Ascending aorta (tissue), 2 donors: Measurements from ENCODE around the gene ZBTB21. TPM values are rescaled to one million over a fixed set of nuclear protein-coding genes. Genes with fewer than 3 reads are reported as not detected.

ENCODE experiments used
- DNase-seq, 2 donors: peaks; one replicate each; pipeline ENCODE4 v3.0.0-alpha.2; 2019; ENCODE audit warnings: low spot score in 2 of 2
- H3K27ac ChIP-seq, 2 donors: fragments of 200-600 bp; sonication (generic); one replicate each; pipeline ENCODE4 v1.5.1; 2016 to 2017; ENCODE audit warnings: mild to moderate bottlenecking in 1 of 2
- H3K27me3 ChIP-seq: fragments of 200-600 bp; sonication (generic); one replicate; pipeline ENCODE4 v1.5.1; 2017
- H3K36me3 ChIP-seq, 2 donors: fragments of 200-600 bp; sonication (generic); one replicate each; pipeline ENCODE4 v1.5.1; 2016
- H3K4me1 ChIP-seq, 2 donors: fragments of 200-600 bp; sonication (generic); one replicate each; pipeline ENCODE4 v1.5.1; 2016 to 2017; ENCODE audit warnings: mild to moderate bottlenecking in 1 of 2
- H3K4me3 ChIP-seq, 2 donors: fragments of 200-600 bp; sonication (generic); one replicate each; pipeline ENCODE4 v1.5.1; 2016 to 2017; ENCODE audit warnings: mild to moderate bottlenecking in 1 of 2
- H3K9me3 ChIP-seq, 2 donors: fragments of 200-600 bp; sonication (generic); one replicate each; pipeline ENCODE4 v1.5.1; 2016
- CTCF ChIP-seq, 3 experiments: fragments of 200-600 bp in 2 of 3; fragments of 450-650 bp in 1 of 3; sonication (generic) in 2 of 3; IDR thresholded peaks; one replicate each; pipeline ENCODE4 v1.5.1; 2016 to 2019; ENCODE audit warnings: antibody characterized with exemption in 3 of 3, mild to moderate bottlenecking in 1 of 3, moderate library complexity in 1 of 3
- intact Hi-C: fragments of 100-400 bp; cut with DNase I; formaldehyde crosslinking; loops from one replicate; pipeline ENCODE4 v1.15.1; 2023
- total RNA-seq: library from RNA; depleted of rRNA; stranded (reverse); fragments of >200 nt; gene quantifications from one replicate; pipeline ENCODE4 v1.1.0, GENCODE V29; 2016

Gene ZBTB21
- total RNA-seq, 1 donor from 2014 or later, result 11.1 TPM

- Histone ChIP-seq H3K27ac (no peak overlapping the region), H3K36me3 (no peaks in the 10 kb centered on the region), H3K4me1 (no peaks in the 10 kb centered on the region), H3K9me3 (no peaks in the 10 kb centered on the region), H3K27me3 (no peaks in the 10 kb centered on the region), H3K4me3 (no peak overlapping the region)
- TF ChIP-seq CTCF (IDR thresholded peaks at IDR 0.05), result no peak
- intact Hi-C loops, result no loop called here
- DNase-seq, result no peak
Measured at GRCh38 chr21:41974752-41975053, 35.5 kb downstream of the ZBTB21 start.

GRCh38 chr21:41973861-41974751 lies 36.1 kb downstream of the ZBTB21 start:
- Histone ChIP-seq H3K4me3 (no peak overlapping the region), H3K4me1 (no peaks in the 10 kb centered on the region), H3K27me3 (no peaks in the 10 kb centered on the region), H3K36me3 (no peaks in the 10 kb centered on the region), H3K9me3 (no peaks in the 10 kb centered on the region), H3K27ac (no peak overlapping the region)
- peak in 1 of 3 experiments; percentile 7 for TF ChIP-seq CTCF (IDR thresholded peaks at IDR 0.05)
- intact Hi-C loops, result no loop called here
- no peak for DNase-seq

- H3K27ac ChIP-seq, result no peak overlapping the region
- DNase-seq, result peak in 1 of 2 donors; percentile 58
Measured at GRCh38 chr21:41973427-41973831, 36.7 kb downstream of the ZBTB21 start.

GRCh38 chr21:41972511-41973205 lies 37.5 kb downstream of the ZBTB21 start:
- Histone ChIP-seq H3K27ac (no peak overlapping the region), H3K36me3 (no peaks in the 10 kb centered on the region), H3K27me3 (no peaks in the 10 kb centered on the region), H3K4me1 (no peaks in the 10 kb centered on the region), H3K4me3 (no peak overlapping the region), H3K9me3 (no peaks in the 10 kb centered on the region)
- intact Hi-C loops, result no loop called here
- peak in 1 of 2 donors; percentile 49 for DNase-seq
- TF ChIP-seq CTCF (IDR thresholded peaks at IDR 0.05), result no peak

More at GRCh38 chr21:41973427-41973831, 36.7 kb downstream of the ZBTB21 start:
- intact Hi-C loops, result no loop called here
- Histone ChIP-seq H3K36me3 (no peaks in the 10 kb centered on the region), H3K4me1 (no peaks in the 10 kb centered on the region), H3K4me3 (no peak overlapping the region), H3K9me3 (no peaks in the 10 kb centered on the region), H3K27me3 (no peaks in the 10 kb centered on the region)
- no peak for TF ChIP-seq CTCF (IDR thresholded peaks at IDR 0.05)

- no peak for TF ChIP-seq CTCF (IDR thresholded peaks at IDR 0.05)
- intact Hi-C loops, result no loop called here
- Histone ChIP-seq H3K4me3 (no peak overlapping the region), H3K27me3 (no peaks in the 10 kb centered on the region), H3K27ac (no peak overlapping the region), H3K36me3 (no peaks in the 10 kb centered on the region), H3K4me1 (no peaks in the 10 kb centered on the region), H3K9me3 (no peaks in the 10 kb centered on the region)
- DNase-seq, result no peak
Measured at GRCh38 chr21:41971891-41972290, 38.3 kb downstream of the ZBTB21 start.
